HUES48 (cell line): ENCODE data around the gene PPM1G.
A peak's percentile ranks its signal among the peaks of the same experiment; 100 is the strongest.
"Not testable (repeated sequence)": the region's sequence is repeated elsewhere in the genome, so short reads cannot be mapped to it uniquely, and the experiment has no call there.

ENCODE experiments used
- H3K27ac ChIP-seq: one replicate; pipeline ENCODE4 v1.7.0; 2013; ENCODE audit warnings: low read depth, low read length, inconsistent platforms
- H3K27me3 ChIP-seq: 2 replicates; pipeline ENCODE4 v1.6.1; 2013; ENCODE audit warnings: mild to moderate bottlenecking, low read length; ENCODE audit not compliant: control insufficient read depth, insufficient read depth
- H3K36me3 ChIP-seq: 2 replicates; pipeline ENCODE4 v1.6.1; 2013; ENCODE audit warnings: low read length; ENCODE audit not compliant: control insufficient read depth, insufficient read depth
- H3K4me1 ChIP-seq: 2 replicates; pipeline ENCODE4 v1.6.1; 2013; ENCODE audit warnings: mild to moderate bottlenecking, low read length; ENCODE audit not compliant: control insufficient read depth, insufficient read depth
- H3K4me3 ChIP-seq: 2 replicates; pipeline ENCODE4 v1.5.1; 2013; ENCODE audit warnings: mild to moderate bottlenecking, low read depth, low read length
- H3K9ac ChIP-seq: 2 replicates; pipeline ENCODE4 v1.6.1; 2013; ENCODE audit warnings: mild to moderate bottlenecking, low read depth, low read length, moderate library complexity
- H3K9me3 ChIP-seq: 2 replicates; pipeline ENCODE4 v1.6.1; 2013; ENCODE audit warnings: low read length; ENCODE audit not compliant: control insufficient read depth, insufficient read depth

PPM1G gene

GRCh38 chr2:27435628-27436027 lies 26.2 kb upstream of the PPM1G start:
- H3K27me3 ChIP-seq, result no peaks in the 10 kb centered on the region

GRCh38 chr2:27431395-27431794 lies 22.0 kb upstream of the PPM1G start:
- Histone ChIP-seq H3K9ac (no peak overlapping the region), H3K4me1 (peaks cover 11% of the 10 kb centered on the region), H3K9me3 (no peaks in the 10 kb centered on the region), H3K27ac (no peak overlapping the region), H3K27me3 (no peaks in the 10 kb centered on the region), H3K4me3 (no peak overlapping the region), H3K36me3 (peaks cover 34% of the 10 kb centered on the region)

More at GRCh38 chr2:27435628-27436027, 26.2 kb upstream of the PPM1G start:
- Histone ChIP-seq H3K27ac (no peak overlapping the region), H3K9ac (no peak overlapping the region), H3K9me3 (no peaks in the 10 kb centered on the region), H3K36me3 (peaks cover 69% of the 10 kb centered on the region), H3K4me3 (no peak overlapping the region), H3K4me1 (no peaks in the 10 kb centered on the region)

- Histone ChIP-seq H3K36me3 (peaks cover 11% of the 10 kb centered on the region), H3K27ac (peak overlapping the region; percentile 97), H3K4me1 (peaks cover 11% of the 10 kb centered on the region), H3K9me3 (no peaks in the 10 kb centered on the region), H3K27me3 (no peaks in the 10 kb centered on the region), H3K4me3 (peak overlapping the region; percentile 97), H3K9ac (peak overlapping the region; percentile 87)
Observed at GRCh38 chr2:27428978-27429541, 19.7 kb upstream of the PPM1G start.

GRCh38 chr2:27428213-27428977 lies 19.0 kb upstream of the PPM1G start, which contains the start of gene NRBP1:
NRBP1 (plus strand) TSS chr2:27428631; CDS start chr2:27433274, 4,643 bp downstream.
- H3K4me1 ChIP-seq, result peaks cover 11% of the 10 kb centered on the region
- no peaks in the 10 kb centered on the region for H3K27me3 ChIP-seq
- H3K27ac ChIP-seq, result peak within 1 kb of the TSS; percentile 97
- no peaks in the 10 kb centered on the region for H3K9me3 ChIP-seq
- H3K9ac ChIP-seq, result peak within 1 kb of the TSS; percentile 87
- peaks cover 4% of the 10 kb centered on the region for H3K36me3 ChIP-seq
- peak within 1 kb of the TSS; percentile 97 for H3K4me3 ChIP-seq

- Histone ChIP-seq H3K27ac (peak overlapping the region; percentile 97), H3K4me1 (peaks cover 11% of the 10 kb centered on the region), H3K27me3 (no peaks in the 10 kb centered on the region), H3K4me3 (peak overlapping the region; percentile 97), H3K9ac (peak overlapping the region; percentile 75), H3K9me3 (no peaks in the 10 kb centered on the region), H3K36me3 (no peaks in the 10 kb centered on the region)
Observed at GRCh38 chr2:27427863-27428212, 18.4 kb upstream of the PPM1G start.

- not testable (repeated sequence) for H3K27me3 ChIP-seq, H3K36me3 ChIP-seq, H3K9ac ChIP-seq, H3K27ac ChIP-seq, H3K9me3 ChIP-seq, H3K4me1 ChIP-seq, H3K4me3 ChIP-seq
Observed at GRCh38 chr2:27425039-27425438, 15.6 kb upstream of the PPM1G start.

GRCh38 chr2:27422958-27423357 lies 13.6 kb upstream of the PPM1G start:
- H3K27ac ChIP-seq, result no peak overlapping the region
- peaks cover 4% of the 10 kb centered on the region for H3K4me1 ChIP-seq
- H3K27me3 ChIP-seq, result no peaks in the 10 kb centered on the region
- no peak overlapping the region for H3K4me3 ChIP-seq
- no peaks in the 10 kb centered on the region for H3K9me3 ChIP-seq
- H3K36me3 ChIP-seq, result no peaks in the 10 kb centered on the region
- no peak overlapping the region for H3K9ac ChIP-seq

- Histone ChIP-seq H3K9ac (no peak overlapping the region), H3K27me3 (no peaks in the 10 kb centered on the region)
Observed at GRCh38 chr2:27421660-27422250, 12.4 kb upstream of the PPM1G start.

GRCh38 chr2:27420996-27421395 lies 11.6 kb upstream of the PPM1G start:
- H3K36me3 ChIP-seq, result no peaks in the 10 kb centered on the region
- no peaks in the 10 kb centered on the region for H3K9me3 ChIP-seq
- no peak overlapping the region for H3K9ac ChIP-seq
- H3K4me1 ChIP-seq, result no peaks in the 10 kb centered on the region
- no peak overlapping the region for H3K4me3 ChIP-seq
- no peaks in the 10 kb centered on the region for H3K27me3 ChIP-seq
- no peak overlapping the region for H3K27ac ChIP-seq

More at GRCh38 chr2:27421660-27422250, 12.4 kb upstream of the PPM1G start:
- Histone ChIP-seq H3K27ac (no peak overlapping the region), H3K4me1 (no peaks in the 10 kb centered on the region), H3K9me3 (no peaks in the 10 kb centered on the region), H3K36me3 (no peaks in the 10 kb centered on the region), H3K4me3 (no peak overlapping the region)

- no peak overlapping the region for H3K9ac ChIP-seq
- no peak overlapping the region for H3K27ac ChIP-seq
- H3K4me1 ChIP-seq, result no peaks in the 10 kb centered on the region
- no peaks in the 10 kb centered on the region for H3K9me3 ChIP-seq
- no peak overlapping the region for H3K4me3 ChIP-seq
- no peaks in the 10 kb centered on the region for H3K36me3 ChIP-seq
- H3K27me3 ChIP-seq, result no peaks in the 10 kb centered on the region
Observed at GRCh38 chr2:27416151-27416550, 6.8 kb upstream of the PPM1G start.
